Measurements from ENCODE around the gene COA8. TPM values are rescaled to one million over a fixed set of nuclear protein-coding genes. Genes with fewer than 3 reads are reported as not detected.
A peak's percentile ranks its signal among the peaks of the same experiment; 100 is the strongest.

The COA8 gene
- total RNA-seq, 1 donor from 2014 or later: 24.0 TPM

GRCh38 chr14:103547941-103548462 lies 14.8 kb upstream of the COA8 start:
- DNase-seq (ENCODE audit: low read depth in 2 of 2): no peak

DNA sequence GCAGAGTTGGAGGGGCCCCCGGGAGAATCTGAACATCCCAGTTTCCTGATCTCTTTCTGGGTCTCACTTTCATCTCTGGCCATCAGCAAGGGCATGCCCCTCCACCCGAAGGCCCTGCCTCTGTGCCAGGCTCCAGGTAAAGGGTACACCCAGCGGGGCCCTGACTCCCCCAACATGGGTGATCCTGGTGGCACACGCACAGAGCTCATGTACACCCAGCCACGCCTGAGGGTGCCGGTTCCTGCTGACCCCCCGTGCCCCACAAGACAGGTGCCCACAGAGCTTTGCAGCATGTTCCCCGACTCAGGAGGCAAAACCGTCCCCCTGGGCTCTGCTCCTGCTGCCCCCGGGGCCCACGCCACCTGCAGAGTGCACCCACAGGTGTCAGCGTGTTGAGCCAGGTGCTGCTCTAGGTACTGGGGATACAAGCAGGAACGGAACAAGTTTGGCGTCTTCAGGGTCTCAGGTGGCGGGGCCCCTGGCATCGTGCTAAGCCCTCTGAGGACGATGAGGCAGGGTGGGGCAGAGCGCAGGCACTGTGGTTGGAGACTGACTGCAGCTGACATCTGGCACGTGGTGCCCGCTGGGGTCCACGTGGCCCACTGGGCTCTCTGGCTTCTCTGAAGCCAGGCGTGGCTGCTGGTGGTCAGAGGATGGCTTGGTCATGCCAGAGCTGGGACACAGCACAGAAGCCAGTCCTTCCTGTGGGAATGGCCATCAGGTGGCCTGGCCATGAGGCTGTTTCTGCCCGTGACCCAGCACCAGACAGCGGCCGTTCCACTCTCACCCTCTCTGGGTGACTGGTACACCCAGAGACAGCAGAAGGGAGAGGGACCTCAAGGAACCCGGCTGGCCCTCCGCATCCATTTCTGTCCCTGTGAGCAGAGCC lies 14.1 kb upstream of the COA8 start:
- DNase-seq (ENCODE audit: low read depth in 2 of 2): no peak

- DNase-seq (ENCODE audit: low read depth in 2 of 2): no peak
Measured at GRCh38 chr14:103549361-103550311, 13.1 kb upstream of the COA8 start.

DNA sequence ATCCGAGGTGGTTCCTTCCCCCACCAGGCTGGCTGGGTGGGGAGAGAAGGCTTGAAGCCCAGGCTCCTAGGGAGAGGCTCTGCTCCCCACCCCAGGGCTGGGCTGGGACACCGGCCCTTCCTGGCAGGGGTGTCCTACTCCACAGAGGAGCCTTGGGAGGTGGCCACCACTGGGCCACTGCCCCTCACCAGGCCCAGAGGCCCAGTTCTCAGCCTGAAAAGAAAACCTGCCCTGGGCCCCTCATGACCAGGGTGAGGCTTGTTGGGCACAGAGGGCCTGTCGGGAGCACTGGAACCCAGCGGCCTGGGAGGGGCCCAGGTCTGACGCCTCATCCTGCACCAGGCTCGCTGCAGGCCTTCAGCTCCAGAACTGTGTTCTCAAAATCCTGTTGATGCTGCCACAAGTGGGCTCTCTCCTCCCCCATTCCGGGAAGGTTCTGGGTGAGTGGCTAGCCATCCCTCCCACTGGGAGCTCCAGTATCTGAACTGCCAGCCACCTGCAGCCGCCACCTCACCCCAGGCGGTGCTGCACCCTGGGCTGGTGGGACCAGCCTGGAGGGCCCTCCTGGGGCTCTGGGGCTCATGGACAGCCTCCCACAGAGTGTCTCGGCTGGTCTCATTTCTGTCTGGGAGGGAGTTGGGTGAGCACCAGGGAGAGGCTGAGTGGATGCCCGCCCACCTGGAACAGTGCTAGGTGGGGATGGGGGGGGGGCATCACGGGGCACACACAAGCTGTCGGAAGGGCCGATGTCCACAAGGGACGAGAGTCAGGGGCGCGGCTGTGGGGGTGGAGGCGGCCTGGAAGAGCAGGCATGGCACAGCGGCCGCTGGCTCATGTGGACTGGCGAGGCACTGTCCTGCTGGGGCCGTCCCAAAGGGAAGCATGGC lies 12.1 kb upstream of the COA8 start:
- no peak for DNase-seq (ENCODE audit: low read depth in 2 of 2)

- no peak for DNase-seq (ENCODE audit: low read depth in 2 of 2)
Measured at GRCh38 chr14:103551338-103551762, 11.4 kb upstream of the COA8 start.

DNA sequence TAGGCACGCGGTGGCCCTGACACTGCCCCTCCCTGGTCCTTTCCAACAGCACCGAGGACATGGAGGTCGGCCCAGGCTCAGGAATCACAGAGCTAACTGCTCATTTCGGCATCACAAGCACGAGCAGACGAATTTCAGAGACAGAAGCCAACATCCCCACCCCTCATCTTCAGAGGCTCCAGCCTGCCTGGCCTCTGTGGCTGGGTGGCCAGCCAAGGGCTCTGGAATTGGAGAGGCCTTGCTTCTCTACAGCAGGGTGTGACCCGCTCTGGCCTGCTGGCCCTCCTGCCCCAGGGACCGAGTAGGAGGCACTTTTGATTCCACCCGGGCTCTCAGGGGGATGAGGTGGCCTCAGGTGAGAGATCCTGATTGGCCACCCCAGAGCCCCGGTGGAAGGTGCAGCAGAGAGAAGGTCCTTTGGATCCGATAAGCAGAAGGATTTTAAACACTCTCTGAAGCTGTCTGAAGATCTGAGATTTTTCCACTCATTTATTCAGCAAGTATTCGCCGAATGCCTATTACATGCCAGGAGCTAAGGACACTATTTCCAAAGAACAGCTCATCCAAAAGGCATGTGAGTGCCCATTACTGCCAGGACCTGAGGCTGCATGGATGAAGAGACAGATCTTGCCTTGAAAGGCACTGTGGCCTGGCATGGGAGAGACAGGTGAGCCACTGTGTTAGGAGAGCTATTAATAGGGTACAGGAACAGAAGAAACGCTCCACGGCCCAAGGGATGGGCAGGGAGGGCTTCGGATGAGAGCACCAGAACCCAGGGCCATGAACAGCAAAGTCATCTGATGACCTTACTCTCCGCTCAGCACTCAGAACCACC lies 10.5 kb upstream of the COA8 start:
- DNase-seq (ENCODE audit: low read depth in 2 of 2): no peak

DNA sequence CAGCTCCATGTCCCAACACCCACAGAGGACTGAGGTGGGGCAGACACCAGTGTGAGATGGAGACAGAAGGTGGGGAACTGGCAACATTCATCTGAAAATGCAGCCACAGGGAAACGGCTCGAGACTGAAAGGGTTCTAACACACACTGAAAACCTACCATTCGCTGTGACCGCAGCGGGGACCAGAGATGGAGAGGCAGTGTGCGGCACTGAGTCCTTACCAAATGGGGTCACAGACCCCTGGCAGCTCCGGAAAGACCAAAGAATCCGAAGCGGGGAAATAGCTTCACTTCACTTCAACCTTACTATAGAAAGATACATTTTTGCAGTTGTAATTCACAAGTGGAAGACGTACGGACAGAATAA lies 9.9 kb upstream of the COA8 start:
- DNase-seq (ENCODE audit: low read depth in 2 of 2): no peak

GRCh38 chr14:103555559-103556337 lies 7.0 kb upstream of the COA8 start:
- no peak for DNase-seq (ENCODE audit: low read depth in 2 of 2)

DNA sequence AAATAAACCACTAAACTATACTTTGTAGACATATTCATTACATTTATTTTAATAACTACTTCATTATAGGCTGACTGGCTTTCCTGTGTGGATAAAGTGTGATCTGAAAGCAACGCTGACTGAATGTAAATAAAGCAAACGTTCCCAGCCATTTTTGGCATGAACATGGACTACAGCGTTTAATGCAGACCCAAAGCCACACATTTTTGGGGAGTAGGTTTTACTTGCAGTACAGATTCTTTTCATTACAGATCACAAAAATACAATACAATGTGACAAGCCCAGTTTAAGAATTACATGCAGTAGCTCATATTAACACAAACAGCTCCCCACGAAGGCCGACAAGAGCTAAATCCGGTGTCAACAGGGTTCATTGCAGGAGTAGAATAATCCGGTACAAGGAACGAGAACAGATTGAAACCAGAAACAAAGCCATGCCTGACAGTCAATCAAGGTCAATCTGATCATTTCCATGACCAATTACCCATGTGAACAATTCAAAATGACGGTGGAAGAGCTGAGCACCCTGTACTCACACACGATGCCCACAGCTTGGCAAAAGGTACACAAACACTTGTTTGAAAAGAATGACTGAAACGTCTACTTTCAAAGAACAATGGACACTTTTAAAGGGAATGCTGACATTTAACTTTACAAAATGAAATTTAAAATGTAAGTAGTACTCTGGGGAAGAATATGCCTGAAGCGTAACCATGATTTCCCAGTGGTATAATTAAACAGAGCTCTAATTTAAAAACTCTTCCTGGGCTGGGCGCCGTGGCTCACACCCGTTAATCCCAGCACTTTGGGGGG lies 5.6 kb upstream of the COA8 start:
- no peak for DNase-seq (ENCODE audit: low read depth in 2 of 2)

GRCh38 chr14:103558071-103558882 lies 4.5 kb upstream of the COA8 start:
- no peak for DNase-seq (ENCODE audit: low read depth in 2 of 2)

DNA sequence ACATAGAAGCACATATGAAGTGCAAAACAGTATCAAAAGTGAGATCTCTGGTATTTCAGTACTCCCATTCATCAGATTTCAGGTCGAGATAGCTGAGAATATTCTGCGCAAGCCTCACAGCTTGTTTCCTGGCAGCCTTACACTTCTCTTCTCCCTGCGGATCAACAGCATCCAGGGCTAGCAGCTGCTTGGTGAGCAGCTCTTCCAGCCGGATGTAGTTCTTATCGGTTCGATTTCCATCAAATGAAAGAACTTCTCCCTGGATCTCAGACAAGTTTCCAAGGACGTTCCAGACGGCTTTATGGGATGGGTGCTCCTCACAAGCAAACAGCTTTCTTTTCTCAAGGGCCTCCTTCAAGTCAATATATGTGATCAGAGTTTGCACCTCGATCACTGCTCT lies 3.0 kb upstream of the COA8 start:
- DNase-seq (ENCODE audit: low read depth in 2 of 2): no peak

DNA sequence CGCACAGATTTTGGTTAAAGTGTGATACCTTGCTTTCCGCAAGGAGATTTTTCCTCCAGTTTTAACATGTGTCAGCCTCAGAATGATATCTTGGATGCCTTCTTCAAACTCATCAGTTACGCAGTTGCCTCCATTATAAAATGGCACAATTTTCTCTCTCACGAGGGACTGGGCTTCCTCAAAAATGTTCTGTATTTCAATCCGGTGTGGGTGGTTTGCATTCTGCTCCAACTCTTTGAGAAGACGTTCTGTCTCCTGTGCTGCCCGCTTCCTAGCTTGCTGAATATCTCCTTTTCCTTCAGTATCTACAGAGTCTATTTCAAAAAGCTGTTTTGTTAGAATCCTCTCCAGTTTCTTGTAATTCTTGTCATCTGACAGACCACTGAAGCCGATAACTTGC lies 2.1 kb upstream of the COA8 start:
- DNase-seq (ENCODE audit: low read depth in 2 of 2): no peak

DNA sequence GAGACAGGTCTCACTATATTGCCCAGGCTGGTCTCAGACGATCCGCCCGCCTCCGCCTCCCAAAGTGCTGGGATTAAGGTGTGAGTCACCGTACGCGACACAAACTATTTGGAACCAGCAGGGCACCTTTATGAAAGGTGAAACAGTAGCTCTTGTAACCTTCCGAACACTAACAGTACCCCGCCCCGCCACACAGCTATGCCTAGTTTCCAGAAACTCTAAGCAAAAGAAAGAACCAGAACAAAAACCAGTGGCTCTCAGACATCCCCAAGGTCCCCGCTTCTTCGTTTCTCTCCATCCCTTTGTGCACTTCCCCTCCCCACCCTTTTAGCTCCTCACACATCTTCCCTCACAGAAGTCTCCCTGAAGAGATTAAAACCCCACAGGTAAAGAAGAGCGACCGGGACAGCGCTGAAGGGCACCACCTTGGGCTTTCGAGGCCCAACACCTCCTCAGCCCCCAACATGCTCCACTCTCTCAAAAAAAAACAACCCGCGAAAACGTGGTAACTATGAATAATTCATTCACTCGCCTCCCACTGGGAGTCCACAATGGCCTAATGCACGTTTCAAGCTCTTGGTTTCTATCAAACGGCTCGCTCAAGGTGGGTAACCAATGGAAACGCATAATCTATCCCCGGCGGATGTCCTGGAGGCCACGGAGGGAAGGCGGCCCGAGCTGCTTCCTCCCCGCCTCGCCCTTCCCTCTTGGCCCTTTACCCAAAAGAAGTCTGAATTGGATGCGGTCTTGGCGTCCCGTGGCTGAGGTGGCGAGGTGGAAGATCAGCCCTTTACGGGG lies 1.2 kb upstream of the COA8 start:
- peak; percentile 37 to 70 for DNase-seq (ENCODE audit: low read depth in 2 of 2)

GRCh38 chr14:103562179-103562428 lies 656 bp upstream of the COA8 start:
- DNase-seq (ENCODE audit: low read depth in 2 of 2): peak in 1 of 2 donors; percentile 68

GRCh38 chr14:103563226-103563620 lies 463 bp downstream of the COA8 start:
- no peak for DNase-seq (ENCODE audit: low read depth in 2 of 2)

DNA sequence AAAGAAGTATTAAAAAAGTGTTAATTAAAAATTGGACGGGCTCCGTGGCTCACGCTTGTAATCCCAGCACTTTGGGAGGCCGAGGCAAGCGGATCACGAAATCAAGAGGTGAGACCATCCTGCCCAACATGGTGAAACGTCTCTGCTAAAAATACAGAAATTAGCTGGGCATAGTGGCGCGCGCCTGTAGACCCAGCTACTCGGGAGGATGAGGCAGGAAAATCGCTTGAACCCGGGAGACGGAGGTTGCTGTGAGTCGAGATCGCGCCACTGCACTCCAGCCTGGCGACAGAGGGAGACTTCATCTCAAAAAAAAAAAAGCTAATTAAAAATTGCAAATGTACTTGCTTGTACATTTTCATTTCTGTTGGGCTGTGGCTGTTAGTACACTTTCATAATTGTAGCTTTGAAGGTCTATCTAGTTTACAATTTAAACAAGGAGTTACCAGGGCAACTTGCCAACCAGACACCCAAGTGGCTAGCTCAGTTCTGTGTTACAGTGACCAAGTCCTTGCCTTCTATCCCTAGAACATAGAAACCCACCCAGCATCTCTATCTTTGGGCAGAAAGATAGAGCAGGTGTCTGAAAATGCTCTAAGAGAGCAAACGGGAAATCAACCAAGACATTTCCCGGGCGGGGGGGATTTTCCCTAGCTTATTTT lies 1.2 kb downstream of the COA8 start:
- no peak for DNase-seq (ENCODE audit: low read depth in 2 of 2)

GRCh38 chr14:103568952-103569351 lies 6.2 kb downstream of the COA8 start:
- DNase-seq (ENCODE audit: low read depth in 2 of 2): peak in 1 of 2 donors; percentile 48
